GM21390 (cell line): ENCODE data around the gene MPRIP.

Experiments
- ATAC-seq: cut with Tn5 transposase; IDR thresholded peaks from one replicate; pipeline ENCODE4 v1.9.1; 2021; ENCODE audit not compliant: unreplicated experiment

The MPRIP gene

DNA sequence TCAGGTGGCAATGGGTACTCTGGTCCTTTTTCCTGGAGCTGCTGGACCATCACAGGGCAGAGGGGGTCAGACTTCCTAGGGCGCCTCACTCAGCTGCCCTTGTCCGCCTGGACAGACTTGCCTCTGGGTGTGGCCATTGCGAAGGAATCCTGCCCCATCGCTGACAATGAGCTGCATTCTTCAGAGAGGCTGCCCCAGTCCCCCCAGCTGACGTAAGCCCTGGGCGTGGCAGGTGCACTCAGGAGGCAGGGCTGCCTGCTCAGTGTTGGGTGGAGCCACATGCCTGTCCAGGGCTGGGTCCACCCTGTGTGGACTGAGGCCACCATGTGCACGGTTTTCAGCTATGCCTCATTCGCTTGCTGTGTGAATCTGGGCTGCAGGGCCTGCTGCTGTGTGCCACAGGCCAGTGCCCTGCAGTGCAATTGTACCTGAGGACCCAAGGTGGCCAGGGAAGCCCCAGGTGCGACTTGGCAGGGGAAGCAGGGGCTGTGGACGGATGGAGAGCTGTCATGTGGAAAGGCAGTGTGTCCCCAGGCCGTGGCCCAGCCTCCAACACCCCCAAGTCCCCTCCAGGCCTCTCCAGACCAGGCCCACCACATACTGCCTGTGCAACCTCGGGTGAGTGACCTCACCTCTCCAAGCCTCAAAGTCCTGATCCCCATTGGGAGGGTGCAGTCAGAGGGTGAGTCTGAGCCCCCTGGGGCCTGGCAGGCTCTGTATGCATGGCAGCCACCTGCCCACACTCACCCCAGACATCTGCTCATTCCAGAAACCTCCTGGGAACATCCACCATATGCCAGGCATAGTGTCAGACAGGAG, 14.0 kb upstream of the MPRIP start:
- no peak for ATAC-seq

DNA sequence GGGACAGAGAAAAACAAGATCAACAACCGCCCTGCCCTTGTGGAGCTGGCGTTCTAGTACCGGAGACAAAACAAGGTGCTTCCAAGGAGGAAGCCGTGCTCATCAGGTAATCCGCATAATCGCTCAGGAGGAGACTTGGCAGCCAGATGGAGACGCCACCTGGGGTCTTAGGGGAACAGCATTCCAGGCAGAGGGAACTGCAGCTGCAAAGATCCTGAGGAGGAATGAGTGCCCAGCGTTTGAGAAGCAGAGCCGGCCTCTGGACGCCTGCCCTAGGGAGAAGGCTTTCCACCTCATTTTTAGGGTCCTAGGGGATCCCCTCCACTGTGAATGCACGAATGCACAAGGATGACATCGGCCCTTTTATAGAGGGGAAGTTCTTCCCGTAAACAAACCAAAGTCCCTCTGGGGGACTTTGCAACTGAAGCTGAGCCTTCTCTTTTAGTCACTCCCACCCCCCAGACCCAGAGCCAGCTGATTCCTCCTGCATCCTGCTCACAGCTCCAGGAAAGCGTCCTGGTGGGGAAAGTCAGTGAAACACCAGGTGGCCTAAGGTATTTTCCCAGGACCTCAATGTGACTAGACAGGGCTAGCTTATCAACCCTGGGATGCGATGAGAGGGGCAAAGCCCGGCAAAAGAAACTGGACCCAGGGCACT, 13.2 kb upstream of the MPRIP start:
- ATAC-seq: no peak

DNA sequence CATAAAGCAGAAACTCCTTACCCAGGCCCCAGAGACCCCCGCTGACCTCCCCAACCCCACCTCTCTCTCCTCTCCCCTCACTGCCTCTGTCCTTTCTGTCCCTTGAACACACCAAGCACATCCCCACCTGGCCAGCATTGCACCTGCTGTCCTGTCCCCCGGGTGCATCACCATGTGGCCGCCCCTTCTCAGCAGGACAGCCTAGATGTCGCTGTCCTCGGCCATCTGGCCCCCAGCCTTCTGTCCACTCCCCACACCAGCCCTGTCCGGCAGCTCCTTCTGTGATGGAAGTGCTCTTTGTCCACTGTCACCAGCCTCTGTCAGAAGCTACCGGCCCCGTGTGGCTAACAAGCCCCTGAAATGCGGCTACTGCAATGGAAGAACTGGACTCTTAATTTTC, 12.3 kb upstream of the MPRIP start:
- no peak for ATAC-seq

- no peak for ATAC-seq
Measured at GRCh38 chr17:17030515-17031211, 11.6 kb upstream of the MPRIP start.

GRCh38 chr17:17032131-17032692, 10.0 kb upstream of the MPRIP start:
- no peak for ATAC-seq

- ATAC-seq: no peak
Measured at GRCh38 chr17:17033466-17033865, 8.8 kb upstream of the MPRIP start.

GRCh38 chr17:17034026-17034425, 8.2 kb upstream of the MPRIP start:
- ATAC-seq: no peak

- no peak for ATAC-seq
Measured at GRCh38 chr17:17034496-17035075, 7.7 kb upstream of the MPRIP start.

GRCh38 chr17:17035490-17035889, 6.8 kb upstream of the MPRIP start:
- no peak for ATAC-seq

GRCh38 chr17:17035920-17036523, 6.2 kb upstream of the MPRIP start:
- ATAC-seq: no peak

GRCh38 chr17:17036524-17036998, 5.7 kb upstream of the MPRIP start:
- ATAC-seq: no peak

- ATAC-seq: no peak
Measured at GRCh38 chr17:17039911-17040310, 2.3 kb upstream of the MPRIP start.

- ATAC-seq: no peak
Measured at GRCh38 chr17:17041018-17041521, 1.2 kb upstream of the MPRIP start.

GRCh38 chr17:17041571-17042383, 480 bp upstream of the MPRIP start:
- ATAC-seq: peak; percentile 91

GRCh38 chr17:17042851-17043460, 699 bp downstream of the MPRIP start:
- ATAC-seq: no peak

DNA sequence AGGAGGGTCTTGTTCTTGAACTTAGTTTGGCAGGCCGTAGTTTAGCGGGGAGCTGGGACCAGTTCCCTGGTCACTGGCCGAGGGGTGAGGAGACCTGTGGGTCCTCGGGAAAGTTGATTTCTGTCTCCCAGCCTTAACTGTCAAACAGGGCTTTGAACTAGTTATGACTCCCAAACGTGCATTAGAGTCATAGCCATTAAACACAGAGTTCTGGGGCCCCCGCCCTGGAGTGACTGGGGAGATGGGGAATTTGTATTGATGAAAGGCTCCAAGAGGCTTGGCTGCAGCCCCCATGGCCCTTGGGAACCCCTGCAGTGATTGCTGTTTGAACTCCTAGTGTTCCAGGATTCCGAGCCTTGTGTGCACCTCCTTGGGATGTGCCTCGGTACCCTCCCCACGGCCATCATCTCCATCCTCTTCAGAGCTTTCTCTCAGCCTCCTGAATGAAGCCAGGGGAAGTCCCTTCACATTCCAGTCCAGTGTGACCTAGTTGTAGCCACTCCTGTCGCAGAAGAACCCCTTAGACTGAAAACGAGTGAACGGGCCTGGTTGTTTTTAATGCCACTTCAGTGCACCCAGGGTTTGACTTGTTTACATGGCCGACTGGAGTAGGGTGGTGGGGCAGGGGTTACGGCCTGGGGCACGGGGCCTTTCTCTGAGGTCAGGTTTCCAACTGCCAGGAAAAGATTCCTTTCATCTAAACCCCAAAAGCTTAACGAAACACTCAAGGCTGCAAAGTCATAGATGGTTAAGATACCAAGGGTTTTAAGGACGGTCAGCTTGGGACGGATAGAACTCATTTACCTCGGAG, 1.4 kb downstream of the MPRIP start:
- ATAC-seq: no peak

GRCh38 chr17:17044846-17045561, 2.7 kb downstream of the MPRIP start:
- ATAC-seq: no peak

GRCh38 chr17:17048106-17048505, 5.8 kb downstream of the MPRIP start:
- ATAC-seq: no peak
